ENCODE measurements around the gene MAPK8.
A peak's percentile ranks its signal among the peaks of the same experiment; 100 is the strongest.

The MAPK8 gene

DNA sequence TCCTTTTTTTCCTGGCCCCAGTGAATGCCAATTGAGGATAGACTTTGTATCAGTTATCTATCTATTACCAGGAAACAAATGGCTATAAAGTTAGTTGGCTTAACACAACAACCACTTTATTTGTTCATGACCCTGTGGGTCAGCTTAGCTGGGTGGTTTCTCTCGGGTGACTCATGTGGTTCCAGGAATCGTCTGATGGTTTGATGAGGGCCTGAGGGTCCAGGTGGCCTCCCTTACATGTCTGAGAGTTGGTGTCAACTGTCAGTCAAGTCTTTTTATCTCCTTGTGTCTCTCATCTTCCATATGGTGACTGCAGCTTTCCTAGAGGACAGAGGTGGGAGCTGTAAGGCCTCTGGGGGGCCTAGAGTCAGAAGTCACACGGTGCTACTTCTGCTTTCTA, 15.3 kb upstream of the MAPK8 start:
- DNase-seq (ENCODE audit: low read depth in 2 of 2): no peak

GRCh38 chr10:48292616-48293015, 13.9 kb upstream of the MAPK8 start:
- DNase-seq (ENCODE audit: low read depth in 2 of 2): no peak

GRCh38 chr10:48294431-48294830, 12.0 kb upstream of the MAPK8 start:
- DNase-seq (ENCODE audit: low read depth in 2 of 2): no peak

GRCh38 chr10:48296576-48297098, 9.8 kb upstream of the MAPK8 start:
- no peak for DNase-seq (ENCODE audit: low read depth in 2 of 2)

DNA sequence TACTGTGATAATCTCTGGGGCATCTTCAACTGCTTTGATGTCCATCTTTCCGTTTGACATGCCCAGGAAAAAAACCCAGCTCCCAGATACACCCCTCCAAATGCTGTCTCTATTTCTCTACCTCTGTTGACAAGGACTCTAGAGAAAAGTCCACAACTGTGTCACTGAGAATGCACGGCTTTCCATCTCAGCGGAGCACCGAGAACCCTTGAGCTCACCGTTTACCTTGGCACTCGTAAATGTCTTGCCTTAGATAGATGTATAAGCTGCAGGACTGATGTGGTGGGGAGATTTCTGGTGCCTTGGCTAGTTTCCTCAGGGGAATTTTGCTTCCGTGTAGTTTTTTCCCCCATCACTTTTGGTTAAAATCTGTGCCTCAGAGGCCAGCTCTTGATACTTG, 7.4 kb upstream of the MAPK8 start:
- no peak for DNase-seq (ENCODE audit: low read depth in 2 of 2)

GRCh38 chr10:48299692-48300091, 6.8 kb upstream of the MAPK8 start:
- no peak for DNase-seq (ENCODE audit: low read depth in 2 of 2)

GRCh38 chr10:48300556-48300955, 5.9 kb upstream of the MAPK8 start:
- no peak for DNase-seq (ENCODE audit: low read depth in 2 of 2)

- no peak for DNase-seq (ENCODE audit: low read depth in 2 of 2)
These were observed 3.7 kb upstream of the MAPK8 start for GRCh38 chr10:48302515-48303476.

- DNase-seq (ENCODE audit: low read depth in 2 of 2): no peak
These were observed 592 bp upstream of the MAPK8 start for GRCh38 chr10:48305905-48306264.

- peak; percentile 34 to 41 for DNase-seq (ENCODE audit: low read depth in 2 of 2)
These were observed 613 bp downstream of the MAPK8 start for GRCh38 chr10:48306870-48307710.

- DNase-seq (ENCODE audit: low read depth in 2 of 2): no peak
These were observed 1.2 kb downstream of the MAPK8 start for GRCh38 chr10:48307711-48308018.

DNA sequence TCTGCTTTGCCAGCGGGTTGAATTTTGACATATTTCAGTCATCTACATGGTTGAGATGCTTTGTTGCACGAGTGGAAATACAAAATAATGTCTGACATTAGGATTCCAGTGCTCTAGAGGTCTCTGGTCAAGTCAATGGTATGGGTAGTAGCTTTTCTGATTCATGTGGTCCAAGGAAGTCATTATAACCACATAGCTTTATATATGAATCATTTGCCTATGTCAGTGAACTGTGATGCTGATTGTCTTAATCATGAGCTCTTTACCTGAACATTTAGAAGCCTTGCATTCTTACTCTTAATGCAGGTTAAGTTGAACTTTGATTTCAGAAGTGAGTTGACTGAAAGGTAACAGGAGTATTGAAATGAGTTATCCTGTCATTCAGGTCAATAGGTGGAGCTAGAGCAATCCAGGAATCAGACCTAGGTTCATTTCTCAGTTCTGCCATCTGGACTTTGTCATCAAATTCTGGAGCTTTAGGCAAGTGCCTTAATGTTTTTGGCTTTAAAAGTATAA, 3.3 kb downstream of the MAPK8 start:
- DNase-seq (ENCODE audit: low read depth in 2 of 2): no peak

GRCh38 chr10:48314107-48314506, 7.6 kb downstream of the MAPK8 start:
- no peak for DNase-seq (ENCODE audit: low read depth in 2 of 2)

- DNase-seq (ENCODE audit: low read depth in 2 of 2): no peak
These were observed 9.8 kb downstream of the MAPK8 start for GRCh38 chr10:48316236-48316635.

DNA sequence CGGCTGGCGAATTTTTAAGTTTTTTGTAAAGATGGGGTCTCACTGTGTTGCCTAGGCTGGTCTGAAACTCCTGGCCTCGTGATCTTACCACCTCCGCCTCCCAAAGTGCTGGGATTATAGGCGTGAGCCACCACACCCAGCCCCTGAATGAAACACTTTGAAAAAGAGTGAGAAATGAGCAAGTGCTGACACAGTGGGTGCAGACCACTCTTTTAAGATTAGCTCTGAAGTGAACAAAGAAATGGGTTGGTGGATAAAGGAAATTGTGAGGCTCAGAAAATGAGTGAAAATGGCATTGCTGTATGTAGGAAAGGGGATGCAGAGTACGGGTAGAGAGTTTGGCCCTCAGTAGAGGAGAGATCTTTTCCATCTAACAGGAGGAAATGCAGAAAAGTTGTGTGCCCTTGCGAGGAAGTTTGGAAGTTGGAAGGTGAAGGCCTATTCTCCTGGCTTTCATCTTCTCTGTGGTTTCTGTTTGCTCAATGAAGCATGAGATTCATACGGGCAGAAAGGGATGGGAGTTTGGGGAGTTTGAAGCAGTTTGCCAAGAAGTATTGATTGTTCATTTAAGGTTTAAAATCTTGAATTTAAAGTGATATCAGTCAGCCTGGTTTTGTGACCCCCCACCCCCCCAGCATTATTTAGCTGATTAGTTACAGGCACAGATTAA, 11.0 kb downstream of the MAPK8 start:
- no peak for DNase-seq (ENCODE audit: low read depth in 2 of 2)

DNA sequence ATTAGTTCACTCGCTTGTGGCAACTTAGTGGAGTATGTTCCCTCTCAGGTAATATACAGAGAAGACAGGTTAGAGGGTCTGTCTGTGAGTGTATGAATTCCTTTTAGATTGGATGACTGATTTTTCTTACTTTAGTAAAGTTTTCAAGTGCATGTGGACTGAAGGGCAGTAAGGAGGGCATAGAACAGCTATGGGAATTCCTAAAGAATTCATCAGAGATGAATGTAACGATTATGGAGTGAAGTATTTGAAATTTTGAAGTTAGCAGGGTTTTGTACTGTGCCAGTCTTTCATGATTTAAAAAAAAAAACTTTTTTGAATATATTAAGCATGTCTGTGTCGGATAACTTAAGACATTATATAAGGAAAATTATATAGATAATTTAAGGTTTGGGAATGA, 15.5 kb downstream of the MAPK8 start:
- no peak for DNase-seq (ENCODE audit: low read depth in 2 of 2)

DNA sequence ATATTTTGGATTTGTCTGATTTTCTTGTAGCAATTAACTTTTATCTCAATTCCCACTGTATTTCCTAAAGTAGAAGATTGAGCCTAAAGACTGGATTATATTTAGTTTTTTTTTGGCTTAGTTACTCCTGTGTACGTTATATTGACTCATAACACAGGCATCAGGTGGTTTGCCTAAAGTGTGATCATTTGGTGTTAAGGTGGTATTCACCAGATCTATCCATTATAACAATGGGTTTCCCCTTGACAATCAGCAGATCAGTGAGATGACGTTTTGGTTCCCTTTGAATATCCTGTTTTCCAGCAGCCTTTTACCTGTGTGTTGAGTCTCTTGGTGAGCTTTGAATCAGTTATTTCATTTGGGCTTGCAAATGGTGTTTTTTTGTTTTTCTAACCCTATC, 18.1 kb downstream of the MAPK8 start:
- no peak for DNase-seq (ENCODE audit: low read depth in 2 of 2)

GRCh38 chr10:48330269-48330668, 23.8 kb downstream of the MAPK8 start:
- DNase-seq (ENCODE audit: low read depth in 2 of 2): no peak

- no peak for DNase-seq (ENCODE audit: low read depth in 2 of 2)
These were observed 25.0 kb downstream of the MAPK8 start for GRCh38 chr10:48331436-48331835.

- no peak for DNase-seq (ENCODE audit: low read depth in 2 of 2)
These were observed 25.8 kb downstream of the MAPK8 start for GRCh38 chr10:48332166-48332870.

DNA sequence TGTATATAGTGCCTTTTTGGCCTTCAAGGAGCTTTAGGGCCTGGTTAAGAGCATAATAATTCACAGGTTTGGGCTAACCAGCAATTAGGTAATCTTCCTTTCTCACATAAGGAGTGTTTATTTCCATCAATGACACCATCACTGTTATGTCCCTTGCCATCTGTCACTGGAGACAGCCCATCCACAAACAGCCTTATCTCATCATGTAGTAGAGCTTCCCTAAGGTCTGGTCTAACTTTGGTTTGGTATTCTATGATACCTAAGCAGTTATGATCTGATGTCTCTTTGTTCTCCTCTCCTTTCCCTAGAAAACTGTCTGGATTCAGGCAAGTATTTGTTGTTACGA, 26.4 kb downstream of the MAPK8 start:
- DNase-seq (ENCODE audit: low read depth in 2 of 2): no peak

- no peak for DNase-seq (ENCODE audit: low read depth in 2 of 2)
These were observed 27.4 kb downstream of the MAPK8 start for GRCh38 chr10:48333856-48334255.

All from stimulated activated CD8-positive, alpha-beta memory T cell treated with anti-CD3 and anti-CD28 coated beads, Interleukin-2, amount 100 ng/mL, for 48 hours (primary cell).